GM23248 (cell line): ENCODE results near the gene NEXN.

Experiments
- EZH2 ChIP-seq: fragments of 200-600 bp; sonication (generic); IDR thresholded peaks from 2 replicates; pipeline ENCODE4 v1.6.1; 2018; ENCODE audit warnings: antibody characterized with exemption, mild to moderate bottlenecking; ENCODE audit not compliant: insufficient read depth, poor library complexity, severe bottlenecking
- EZH2phosphoT487 ChIP-seq: fragments of 200-600 bp; sonication (generic); IDR thresholded peaks from 2 replicates; pipeline ENCODE4 v1.6.1; 2018; ENCODE audit warnings: antibody characterized with exemption, moderate library complexity, mild to moderate bottlenecking, low read depth; ENCODE audit not compliant: insufficient read depth

DNA sequence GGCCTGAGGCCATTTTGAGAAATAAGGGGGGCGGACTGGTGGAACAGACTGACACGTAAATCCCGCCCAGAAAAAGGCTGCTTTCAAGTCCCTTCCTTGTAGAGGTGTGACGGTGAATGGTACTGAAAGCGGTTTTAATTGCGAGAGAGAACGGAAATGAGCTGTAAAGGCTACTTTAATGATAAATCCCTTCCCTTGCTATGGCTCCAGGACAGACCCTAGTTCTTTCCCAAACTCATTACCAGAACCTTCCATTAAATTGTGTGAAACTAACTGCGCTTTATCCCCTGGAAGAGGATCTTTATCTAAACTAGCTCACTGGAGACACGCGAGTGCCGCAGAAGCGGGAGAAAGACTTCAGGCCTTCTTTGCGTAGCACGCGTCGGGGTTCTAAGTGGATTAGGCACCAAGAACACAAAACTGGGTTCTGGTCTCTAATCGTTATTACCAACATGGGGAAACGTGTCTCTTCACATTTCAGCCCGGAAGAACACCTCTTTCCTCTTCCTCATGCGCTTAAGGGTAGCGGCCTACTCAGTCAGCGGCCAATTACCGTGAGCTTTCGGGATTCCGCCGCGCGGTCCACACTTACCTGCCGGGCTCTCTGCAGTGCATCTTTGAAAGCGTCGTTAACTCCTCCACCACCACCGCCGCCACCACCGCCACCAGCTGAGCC is 90.0 kb downstream of the NEXN start:
- TF ChIP-seq EZH2 (no peak), EZH2phosphoT487 (no peak)
